ENCODE data around the gene USP32.

DNA sequence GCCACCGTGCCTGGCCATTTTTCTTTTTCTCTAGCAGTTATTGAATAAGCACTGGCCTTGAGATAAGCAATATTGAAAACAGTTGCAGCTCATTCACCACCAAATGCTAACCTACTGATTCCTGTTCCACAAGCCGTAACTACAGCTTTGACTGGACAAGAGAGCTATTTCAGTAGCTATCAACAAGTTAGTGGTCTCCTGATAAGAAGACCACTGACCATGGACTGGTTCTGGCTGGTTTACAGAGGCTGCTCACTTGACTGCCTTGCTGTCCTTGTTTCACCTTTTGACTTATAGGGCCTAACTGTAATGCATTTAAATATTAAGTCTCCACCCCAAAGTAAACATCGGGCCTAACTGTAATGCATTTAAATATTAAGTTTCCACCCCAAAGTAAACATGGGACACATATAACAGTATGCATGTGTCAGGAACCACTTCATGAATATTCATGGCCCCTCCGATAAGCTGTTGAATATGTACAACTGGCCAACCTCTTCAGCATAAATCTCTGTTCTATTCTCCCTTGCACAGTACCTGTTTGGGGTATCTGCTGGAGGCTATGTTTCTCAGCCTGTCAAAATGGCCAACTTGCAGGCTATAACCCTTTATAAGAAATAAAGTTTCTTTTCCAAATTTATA is 94.1 kb downstream of the USP32 start:
- no peak for TF ChIP-seq SOX15 (CRISPR knock-in tag; IDR thresholded peaks at IDR 0.05)
- TF ChIP-seq, protein P1, sequence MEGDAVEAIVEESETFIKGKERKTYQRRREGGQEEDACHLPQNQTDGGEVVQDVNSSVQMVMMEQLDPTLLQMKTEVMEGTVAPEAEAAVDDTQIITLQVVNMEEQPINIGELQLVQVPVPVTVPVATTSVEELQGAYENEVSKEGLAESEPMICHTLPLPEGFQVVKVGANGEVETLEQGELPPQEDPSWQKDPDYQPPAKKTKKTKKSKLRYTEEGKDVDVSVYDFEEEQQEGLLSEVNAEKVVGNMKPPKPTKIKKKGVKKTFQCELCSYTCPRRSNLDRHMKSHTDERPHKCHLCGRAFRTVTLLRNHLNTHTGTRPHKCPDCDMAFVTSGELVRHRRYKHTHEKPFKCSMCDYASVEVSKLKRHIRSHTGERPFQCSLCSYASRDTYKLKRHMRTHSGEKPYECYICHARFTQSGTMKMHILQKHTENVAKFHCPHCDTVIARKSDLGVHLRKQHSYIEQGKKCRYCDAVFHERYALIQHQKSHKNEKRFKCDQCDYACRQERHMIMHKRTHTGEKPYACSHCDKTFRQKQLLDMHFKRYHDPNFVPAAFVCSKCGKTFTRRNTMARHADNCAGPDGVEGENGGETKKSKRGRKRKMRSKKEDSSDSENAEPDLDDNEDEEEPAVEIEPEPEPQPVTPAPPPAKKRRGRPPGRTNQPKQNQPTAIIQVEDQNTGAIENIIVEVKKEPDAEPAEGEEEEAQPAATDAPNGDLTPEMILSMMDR (IDR thresholded peaks at IDR 0.05), result no peak
- TF ChIP-seq JUN (CRISPR knock-in tag; IDR thresholded peaks at IDR 0.05), result no peak
- TF ChIP-seq RORB (CRISPR knock-in tag; IDR thresholded peaks at IDR 0.05), result no peak
- TF ChIP-seq, protein P2, sequence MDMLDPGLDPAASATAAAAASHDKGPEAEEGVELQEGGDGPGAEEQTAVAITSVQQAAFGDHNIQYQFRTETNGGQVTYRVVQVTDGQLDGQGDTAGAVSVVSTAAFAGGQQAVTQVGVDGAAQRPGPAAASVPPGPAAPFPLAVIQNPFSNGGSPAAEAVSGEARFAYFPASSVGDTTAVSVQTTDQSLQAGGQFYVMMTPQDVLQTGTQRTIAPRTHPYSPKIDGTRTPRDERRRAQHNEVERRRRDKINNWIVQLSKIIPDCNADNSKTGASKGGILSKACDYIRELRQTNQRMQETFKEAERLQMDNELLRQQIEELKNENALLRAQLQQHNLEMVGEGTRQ (CRISPR knock-in tag; IDR thresholded peaks at IDR 0.05), result no peak
- TF ChIP-seq CREM (CRISPR knock-in tag; IDR thresholded peaks at IDR 0.05), result no peak
- TF ChIP-seq, protein P3, sequence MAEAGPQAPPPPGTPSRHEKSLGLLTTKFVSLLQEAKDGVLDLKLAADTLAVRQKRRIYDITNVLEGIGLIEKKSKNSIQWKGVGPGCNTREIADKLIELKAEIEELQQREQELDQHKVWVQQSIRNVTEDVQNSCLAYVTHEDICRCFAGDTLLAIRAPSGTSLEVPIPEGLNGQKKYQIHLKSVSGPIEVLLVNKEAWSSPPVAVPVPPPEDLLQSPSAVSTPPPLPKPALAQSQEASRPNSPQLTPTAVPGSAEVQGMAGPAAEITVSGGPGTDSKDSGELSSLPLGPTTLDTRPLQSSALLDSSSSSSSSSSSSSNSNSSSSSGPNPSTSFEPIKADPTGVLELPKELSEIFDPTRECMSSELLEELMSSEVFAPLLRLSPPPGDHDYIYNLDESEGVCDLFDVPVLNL (CRISPR knock-in tag; IDR thresholded peaks at IDR 0.05; ENCODE audit: borderline replicate concordance, low read depth), result no peak
- no peak for TF ChIP-seq MYBL2 (CRISPR knock-in tag; IDR thresholded peaks at IDR 0.05)
- no peak for TF ChIP-seq ZNF423 (CRISPR knock-in tag; IDR thresholded peaks at IDR 0.05)
- TF ChIP-seq CREB1 (CRISPR knock-in tag; IDR thresholded peaks at IDR 0.05), result no peak
- no peak for TF ChIP-seq NFYB (CRISPR knock-in tag; conservative IDR thresholded peaks at IDR 0.05; ENCODE audit: low read depth)
- no peak for TF ChIP-seq FOXP1 (CRISPR knock-in tag; IDR thresholded peaks at IDR 0.05; ENCODE audit: borderline replicate concordance)

Data from WTC11 (cell line).